GM23338 (cell line): Measurements from ENCODE around the gene RDH8. TPM values are rescaled to one million over a fixed set of nuclear protein-coding genes. Genes with fewer than 3 reads are reported as not detected.

Experiments
- ATAC-seq: fragments of 200-7000 bp; cut with Tn5 transposase; 3 replicates; pipeline ENCODE4 v1.9.1; 2020
- DNase-seq: peaks from one replicate; pipeline ENCODE4 v3.0.0-alpha.2; 2015; ENCODE audit warnings: low spot score
- H2AFZ ChIP-seq: fragments of 200-600 bp; sonication (generic); 2 replicates; pipeline ENCODE4 v1.8.0; 2016; ENCODE audit warnings: antibody characterized with exemption, mild to moderate bottlenecking, moderate library complexity
- H3F3A ChIP-seq: fragments of 200-600 bp; sonication (generic); replicated peaks from 2 replicates; pipeline ENCODE4 v1.8.0; 2017; ENCODE audit warnings: antibody characterized with exemption, mixed run types, low read depth
- H3K27ac ChIP-seq: fragments of 200-600 bp; sonication (generic); 2 replicates; pipeline ENCODE4 v1.6.1; 2016; ENCODE audit warnings: low read depth
- H3K27me3 ChIP-seq: fragments of 200-600 bp; sonication (generic); 2 replicates; pipeline ENCODE4 v1.8.0; 2016; ENCODE audit warnings: mild to moderate bottlenecking, mixed run types, moderate library complexity; ENCODE audit not compliant: insufficient read depth
- H3K36me3 ChIP-seq: fragments of 200-600 bp; sonication (generic); 2 replicates; pipeline ENCODE4 v1.8.0; 2016; ENCODE audit warnings: mild to moderate bottlenecking; ENCODE audit not compliant: insufficient read depth
- H3K4me1 ChIP-seq: fragments of 200-600 bp; sonication (generic); 2 replicates; pipeline ENCODE4 v1.8.0; 2016; ENCODE audit warnings: mild to moderate bottlenecking, moderate library complexity; ENCODE audit not compliant: insufficient read depth
- H3K4me2 ChIP-seq: fragments of 200-600 bp; sonication (generic); 2 replicates; pipeline ENCODE4 v1.7.1; 2017; ENCODE audit warnings: mixed run types
- H3K4me3 ChIP-seq: fragments of 200-600 bp; sonication (generic); 2 replicates; pipeline ENCODE4 v1.6.1; 2016; ENCODE audit warnings: mixed run types
- H3K79me2 ChIP-seq: fragments of 200-600 bp; sonication (generic); replicated peaks from 2 replicates; pipeline ENCODE4 v1.8.0; 2017; ENCODE audit warnings: mild to moderate bottlenecking; ENCODE audit not compliant: insufficient read depth
- H3K9me2 ChIP-seq: fragments of 200-600 bp; sonication (generic); 2 replicates; pipeline ENCODE4 v1.8.0; 2017; ENCODE audit not compliant: insufficient read depth
- H4K20me1 ChIP-seq: fragments of 200-600 bp; sonication (generic); replicated peaks from 2 replicates; pipeline ENCODE4 v1.8.0; 2017; ENCODE audit warnings: mild to moderate bottlenecking; ENCODE audit not compliant: insufficient read depth
- H3K27ac Mint-ChIP-seq: 2 replicates; pipeline ENCODE4 v1.8.0; 2020; ENCODE audit warnings: inconsistent platforms, mild to moderate bottlenecking, moderate library complexity, mixed read lengths
- H3K27me3 Mint-ChIP-seq: 3 replicates; pipeline ENCODE4 v1.8.0; 2022; ENCODE audit warnings: low read depth, mild to moderate bottlenecking, moderate library complexity, mixed read lengths, inconsistent platforms; ENCODE audit not compliant: insufficient read depth, poor library complexity
- H3K36me3 Mint-ChIP-seq: 3 replicates; pipeline ENCODE4 v1.8.0; 2021; ENCODE audit warnings: low read depth, mild to moderate bottlenecking, inconsistent platforms, moderate library complexity, mixed read lengths
- H3K4me1 Mint-ChIP-seq: 3 replicates; pipeline ENCODE4 v1.8.0; 2020; ENCODE audit warnings: mild to moderate bottlenecking, inconsistent platforms, mixed read lengths
- H3K4me3 Mint-ChIP-seq: 3 replicates; pipeline ENCODE4 v1.8.0; 2021; ENCODE audit warnings: moderate library complexity, mild to moderate bottlenecking, inconsistent platforms, mixed read lengths
- H3K9me3 Mint-ChIP-seq: 3 replicates; pipeline ENCODE4 v1.8.0; 2020; ENCODE audit warnings: moderate library complexity, mild to moderate bottlenecking, inconsistent platforms, mixed read lengths
- EZH2 ChIP-seq: fragments of 200-600 bp; sonication (generic); IDR thresholded peaks from one replicate; pipeline ENCODE4 v1.8.0; 2017; ENCODE audit warnings: antibody characterized with exemption, mild to moderate bottlenecking, low read depth; ENCODE audit not compliant: unreplicated experiment
- EZH2phosphoT487 ChIP-seq: fragments of 200-600 bp; sonication (generic); IDR thresholded peaks from one replicate; pipeline ENCODE4 v1.8.1; 2018; ENCODE audit warnings: antibody characterized with exemption; ENCODE audit not compliant: unreplicated experiment
- NANOG ChIP-seq: IDR thresholded peaks from 2 replicates; pipeline ENCODE4 v1.6.1; 2016; ENCODE audit warnings: antibody characterized with exemption, borderline replicate concordance
- STAT1 ChIP-seq: IDR thresholded peaks from one replicate; pipeline ENCODE4 v1.6.1; 2016; ENCODE audit warnings: antibody characterized with exemption; ENCODE audit not compliant: unreplicated experiment
- ZNF114 ChIP-seq: fragments of 250-450 bp; sonication (Bioruptor Pico); IDR thresholded peaks from 2 replicates; pipeline ENCODE4 v1.5.0; 2020; ENCODE audit warnings: mild to moderate bottlenecking, moderate library complexity
- polyA plus RNA-seq: library from polyadenylated mRNA; unstranded; fragments of >200 nt; fragmentation: Nextera tagmentation; extraction: Ambion mirVana; gene quantifications from 2 replicates; pipeline ENCODE4 v1.2.1, GENCODE V29; 2016
- total RNA-seq: library from RNA; depleted of rRNA; stranded (reverse); fragments of >200 nt; shearing (Covaris generic); gene quantifications from 2 replicates; pipeline ENCODE4 v1.2.3, GENCODE V29; 2014
- TF ChIP-seq, protein P1 (sequence below), 2 experiments: fragments of 200-600 bp in 1 of 2; sonication (generic) in 1 of 2; conservative IDR thresholded peaks; 2 replicates each; pipeline versions ENCODE4 v1.5.1 to v1.6.1; 2016 to 2017; ENCODE audit warnings: antibody characterized with exemption in 2 of 2, low read depth in 2 of 2, mild to moderate bottlenecking in 2 of 2, moderate library complexity in 1 of 2
- TF ChIP-seq, protein P2 (sequence below): IDR thresholded peaks from one replicate; pipeline ENCODE4 v1.6.1; 2018; ENCODE audit warnings: antibody characterized with exemption; ENCODE audit not compliant: unreplicated experiment

The RDH8 gene
- total and polyA plus RNA-seq, 2 experiments from 2014 or later = not detected

DNA sequence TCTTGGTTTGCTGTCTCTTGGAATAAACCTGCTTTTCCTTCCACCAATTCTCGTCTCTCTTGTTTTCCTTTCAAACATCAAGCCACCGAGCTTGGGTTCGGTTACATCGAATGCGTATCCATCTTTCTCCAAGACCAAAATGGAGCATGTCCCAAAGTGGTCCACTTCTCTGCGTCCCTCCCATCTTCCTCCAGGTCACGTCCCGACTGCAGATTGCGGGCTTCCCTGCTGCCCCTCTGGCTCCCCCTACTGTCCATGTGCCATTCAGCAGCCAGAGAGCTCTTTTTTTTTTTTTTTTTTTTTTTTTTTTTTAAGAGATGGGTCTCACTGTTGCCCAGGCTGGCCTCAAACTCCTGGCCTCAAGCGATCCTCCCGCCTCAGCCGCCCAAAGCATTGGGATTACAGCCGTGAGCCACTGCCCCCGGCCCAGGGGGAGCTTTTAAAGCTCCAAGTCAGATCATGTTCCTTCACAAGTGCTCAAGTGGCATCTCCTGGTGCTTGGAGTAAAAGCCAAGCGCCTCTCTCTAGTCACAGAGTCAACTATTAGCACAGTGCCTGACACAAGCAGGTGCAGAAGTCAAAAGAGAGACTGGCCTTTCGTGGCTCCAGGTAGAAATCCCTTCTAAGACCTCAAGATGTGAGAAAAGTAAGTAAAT lies 13.0 kb upstream of the RDH8 start:
- no peak overlapping the region for H3K4me2 ChIP-seq
- H4K20me1 ChIP-seq = no peaks in the 10 kb centered on the region
- H3K4me1 Mint-ChIP-seq = peaks cover 5% of the 10 kb centered on the region; the same call in 1 of the 3 replicates
- H3K9me2 ChIP-seq = no peaks in the 10 kb centered on the region
- no peaks in the 10 kb centered on the region; the same call in 1 of the 3 replicates for H3K9me3 Mint-ChIP-seq
- DNase-seq (peak; percentile 89), ATAC-seq (peak; percentile 82)
- H3K36me3 ChIP-seq = no peaks in the 10 kb centered on the region
- no peak overlapping the region for H3K4me3 Mint-ChIP-seq
- no peaks in the 10 kb centered on the region for H3K4me1 ChIP-seq
- no peaks in the 10 kb centered on the region for H3F3A ChIP-seq
- H3K27me3 Mint-ChIP-seq = peaks cover 13% of the 10 kb centered on the region
- TF ChIP-seq EZH2 (no peak), ZNF114 (no peak), EZH2phosphoT487 (no peak)
- TF ChIP-seq, protein P1, sequence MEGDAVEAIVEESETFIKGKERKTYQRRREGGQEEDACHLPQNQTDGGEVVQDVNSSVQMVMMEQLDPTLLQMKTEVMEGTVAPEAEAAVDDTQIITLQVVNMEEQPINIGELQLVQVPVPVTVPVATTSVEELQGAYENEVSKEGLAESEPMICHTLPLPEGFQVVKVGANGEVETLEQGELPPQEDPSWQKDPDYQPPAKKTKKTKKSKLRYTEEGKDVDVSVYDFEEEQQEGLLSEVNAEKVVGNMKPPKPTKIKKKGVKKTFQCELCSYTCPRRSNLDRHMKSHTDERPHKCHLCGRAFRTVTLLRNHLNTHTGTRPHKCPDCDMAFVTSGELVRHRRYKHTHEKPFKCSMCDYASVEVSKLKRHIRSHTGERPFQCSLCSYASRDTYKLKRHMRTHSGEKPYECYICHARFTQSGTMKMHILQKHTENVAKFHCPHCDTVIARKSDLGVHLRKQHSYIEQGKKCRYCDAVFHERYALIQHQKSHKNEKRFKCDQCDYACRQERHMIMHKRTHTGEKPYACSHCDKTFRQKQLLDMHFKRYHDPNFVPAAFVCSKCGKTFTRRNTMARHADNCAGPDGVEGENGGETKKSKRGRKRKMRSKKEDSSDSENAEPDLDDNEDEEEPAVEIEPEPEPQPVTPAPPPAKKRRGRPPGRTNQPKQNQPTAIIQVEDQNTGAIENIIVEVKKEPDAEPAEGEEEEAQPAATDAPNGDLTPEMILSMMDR (conservative IDR thresholded peaks at IDR 0.05; ENCODE audit: low read depth in 2 of 2) = peak; percentile 76 to 86
- H3K79me2 ChIP-seq = no peaks in the 10 kb centered on the region
- no peak overlapping the region for H3K27ac Mint-ChIP-seq
- H3K27ac ChIP-seq = no peak overlapping the region
- H3K36me3 Mint-ChIP-seq = no peaks in the 10 kb centered on the region
- no peaks in the 10 kb centered on the region for H3K27me3 ChIP-seq
- H3K4me3 ChIP-seq = no peak overlapping the region
- H2AFZ ChIP-seq = peak overlapping the region; percentile 88

DNA sequence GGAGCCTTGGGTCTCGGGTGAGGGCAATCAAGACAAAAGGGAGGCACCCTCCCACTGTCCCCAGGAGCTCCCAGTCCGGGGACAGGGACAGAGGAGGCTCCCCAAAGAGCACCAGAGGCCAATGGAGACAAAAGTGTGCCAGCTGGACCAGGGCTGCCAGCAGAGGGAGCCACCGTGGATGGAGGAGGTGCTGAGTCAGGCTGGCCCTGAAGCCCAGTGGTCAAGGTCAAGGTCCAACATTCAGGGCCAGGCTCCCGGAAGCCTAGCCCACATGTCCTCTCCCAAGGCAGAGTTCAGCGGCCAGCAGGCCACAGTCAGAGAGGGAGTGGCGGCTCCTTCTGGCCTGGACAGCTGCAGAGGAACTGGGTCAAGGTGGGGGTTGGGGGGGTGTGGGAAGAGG lies 11.4 kb upstream of the RDH8 start:
- H3K4me1 ChIP-seq = no peaks in the 10 kb centered on the region
- no peaks in the 10 kb centered on the region; the same call in 1 of the 3 replicates for H3K9me3 Mint-ChIP-seq
- peaks cover 13% of the 10 kb centered on the region for H3K27me3 Mint-ChIP-seq
- DNase-seq (peak; percentile 72), ATAC-seq (peak; percentile 46)
- H3K4me3 ChIP-seq = no peak overlapping the region
- no peak overlapping the region for H3K4me2 ChIP-seq
- no peaks in the 10 kb centered on the region for H3K36me3 ChIP-seq
- no peaks in the 10 kb centered on the region for H3K27me3 ChIP-seq
- no peaks in the 10 kb centered on the region for H3K79me2 ChIP-seq
- no peak overlapping the region for H3K27ac ChIP-seq
- peak overlapping the region; percentile 74 for H2AFZ ChIP-seq
- TF ChIP-seq, protein P2, sequence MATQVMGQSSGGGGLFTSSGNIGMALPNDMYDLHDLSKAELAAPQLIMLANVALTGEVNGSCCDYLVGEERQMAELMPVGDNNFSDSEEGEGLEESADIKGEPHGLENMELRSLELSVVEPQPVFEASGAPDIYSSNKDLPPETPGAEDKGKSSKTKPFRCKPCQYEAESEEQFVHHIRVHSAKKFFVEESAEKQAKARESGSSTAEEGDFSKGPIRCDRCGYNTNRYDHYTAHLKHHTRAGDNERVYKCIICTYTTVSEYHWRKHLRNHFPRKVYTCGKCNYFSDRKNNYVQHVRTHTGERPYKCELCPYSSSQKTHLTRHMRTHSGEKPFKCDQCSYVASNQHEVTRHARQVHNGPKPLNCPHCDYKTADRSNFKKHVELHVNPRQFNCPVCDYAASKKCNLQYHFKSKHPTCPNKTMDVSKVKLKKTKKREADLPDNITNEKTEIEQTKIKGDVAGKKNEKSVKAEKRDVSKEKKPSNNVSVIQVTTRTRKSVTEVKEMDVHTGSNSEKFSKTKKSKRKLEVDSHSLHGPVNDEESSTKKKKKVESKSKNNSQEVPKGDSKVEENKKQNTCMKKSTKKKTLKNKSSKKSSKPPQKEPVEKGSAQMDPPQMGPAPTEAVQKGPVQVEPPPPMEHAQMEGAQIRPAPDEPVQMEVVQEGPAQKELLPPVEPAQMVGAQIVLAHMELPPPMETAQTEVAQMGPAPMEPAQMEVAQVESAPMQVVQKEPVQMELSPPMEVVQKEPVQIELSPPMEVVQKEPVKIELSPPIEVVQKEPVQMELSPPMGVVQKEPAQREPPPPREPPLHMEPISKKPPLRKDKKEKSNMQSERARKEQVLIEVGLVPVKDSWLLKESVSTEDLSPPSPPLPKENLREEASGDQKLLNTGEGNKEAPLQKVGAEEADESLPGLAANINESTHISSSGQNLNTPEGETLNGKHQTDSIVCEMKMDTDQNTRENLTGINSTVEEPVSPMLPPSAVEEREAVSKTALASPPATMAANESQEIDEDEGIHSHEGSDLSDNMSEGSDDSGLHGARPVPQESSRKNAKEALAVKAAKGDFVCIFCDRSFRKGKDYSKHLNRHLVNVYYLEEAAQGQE = no peak
- no peak for TF ChIP-seq NANOG
- no peak for TF ChIP-seq STAT1
- TF ChIP-seq, protein P1 (conservative IDR thresholded peaks at IDR 0.05; ENCODE audit: low read depth in 2 of 2) = peak; percentile 71 to 90
- H3K4me3 Mint-ChIP-seq = no peak overlapping the region
- peaks cover 5% of the 10 kb centered on the region; the same call in 1 of the 3 replicates for H3K4me1 Mint-ChIP-seq
- no peaks in the 10 kb centered on the region for H3K36me3 Mint-ChIP-seq
- no peaks in the 10 kb centered on the region for H4K20me1 ChIP-seq
- no peaks in the 10 kb centered on the region for H3F3A ChIP-seq
- no peak overlapping the region for H3K27ac Mint-ChIP-seq
- H3K9me2 ChIP-seq = no peaks in the 10 kb centered on the region
